Fibroblast of lung (primary cell): ENCODE results near the gene SLC12A4. TPM values are rescaled to one million over a fixed set of nuclear protein-coding genes. Genes with fewer than 3 reads are reported as not detected.
A peak's percentile ranks its signal among the peaks of the same experiment; 100 is the strongest.

Experiments
- DNase-seq, 2 donors: peaks; one replicate each; pipeline versions ENCODE4 v3.0.0 to v3.0.0-alpha.2; 2010; ENCODE audit warnings: low read depth in 2 of 2
- H2AFZ ChIP-seq: 2 replicates; pipeline ENCODE4 v1.5.1; 2012; ENCODE audit warnings: low read length, control low read depth, inconsistent platforms
- H3K27ac ChIP-seq: 2 replicates; pipeline ENCODE4 v1.5.1; 2011; ENCODE audit warnings: low read length, control low read depth; ENCODE audit not compliant: insufficient read depth
- H3K27me3 ChIP-seq: 2 replicates; pipeline ENCODE4 v1.5.1; 2011; ENCODE audit warnings: mild to moderate bottlenecking, low read length; ENCODE audit not compliant: control insufficient read depth, insufficient read depth
- H3K36me3 ChIP-seq: 2 replicates; pipeline ENCODE4 v1.5.1; 2011; ENCODE audit warnings: low read length; ENCODE audit not compliant: control insufficient read depth, insufficient read depth
- H3K4me1 ChIP-seq: 2 replicates; pipeline ENCODE4 v1.5.1; 2011; ENCODE audit warnings: low read length; ENCODE audit not compliant: control insufficient read depth, insufficient read depth; ENCODE audit errors: extremely low read depth
- H3K4me2 ChIP-seq: 2 replicates; pipeline ENCODE4 v1.5.1; 2011; ENCODE audit warnings: low read length, control low read depth; ENCODE audit not compliant: insufficient read depth; ENCODE audit errors: extremely low read depth
- H3K4me3 ChIP-seq, 4 experiments: fragments of 200-600 bp in 1 of 4; sonication (generic) in 1 of 4; replicated peaks in 1 of 4; 2 replicates each; pipeline ENCODE4 v1.5.1; 2011 to 2016; ENCODE audit warnings: low read length in 4 of 4, low read depth in 3 of 4, mild to moderate bottlenecking in 3 of 4, control low read depth in 2 of 4, inconsistent platforms in 1 of 4, mixed read lengths in 1 of 4; ENCODE audit not compliant: insufficient read depth in 1 of 4; ENCODE audit errors: control extremely low read depth in 1 of 4
- H3K79me2 ChIP-seq: 2 replicates; pipeline ENCODE4 v1.5.1; 2012; ENCODE audit warnings: mild to moderate bottlenecking, low read length, inconsistent platforms; ENCODE audit not compliant: control insufficient read depth, insufficient read depth
- H3K9ac ChIP-seq: 2 replicates; pipeline ENCODE4 v1.5.1; 2011; ENCODE audit warnings: mild to moderate bottlenecking, low read length, control low read depth; ENCODE audit not compliant: insufficient read depth
- H3K9me3 ChIP-seq: 2 replicates; pipeline ENCODE4 v1.5.1; 2012; ENCODE audit warnings: low read depth, low read length; ENCODE audit not compliant: control insufficient read depth, insufficient read depth
- H4K20me1 ChIP-seq: 2 replicates; pipeline ENCODE4 v1.5.1; 2011; ENCODE audit warnings: low read length; ENCODE audit not compliant: control insufficient read depth, insufficient read depth; ENCODE audit errors: extremely low read depth
- CTCF ChIP-seq, 2 donors: IDR thresholded peaks in 1 of 2; conservative IDR thresholded peaks in 1 of 2; 1 replicate in 1 of 2; 2 replicates in 1 of 2; pipeline ENCODE4 v1.5.1; 2011 to 2012; ENCODE audit warnings: low read length in 2 of 2, control low read depth in 1 of 2, inconsistent platforms in 1 of 2, low read depth in 1 of 2, mild to moderate bottlenecking in 1 of 2
- EZH2 ChIP-seq: IDR thresholded peaks from 2 replicates; pipeline ENCODE4 v1.5.1; 2012; ENCODE audit warnings: low read length, control low read depth, mild to moderate bottlenecking; ENCODE audit errors: missing control alignments
- polyA plus RNA-seq, 2 donors: library from polyadenylated mRNA; depleted of rRNA in 1 of 2; stranded (reverse) in 1 of 2; unstranded in 1 of 2; fragments of >200 nt; gene quantifications; 2 replicates each; pipeline ENCODE4 v1.2.1, GENCODE V29; 2011 to 2012; ENCODE audit warnings: missing spikeins in 1 of 2
- total RNA-seq: library from RNA; depleted of rRNA; stranded (reverse); fragments of >200 nt; gene quantifications from 2 replicates; pipeline ENCODE4 v1.2.1, GENCODE V29; 2014

Gene SLC12A4
- total and polyA plus RNA-seq, 2 donors (not counting 1 experiment from before 2014, with no cell fraction given) = 42.2 to 120 TPM

GRCh38 chr16:67923414-67924116 lies 44.9 kb downstream of the SLC12A4 start:
- no peak overlapping the region for H3K4me2 ChIP-seq
- H3K27me3 ChIP-seq = no peaks in the 10 kb centered on the region
- H3K27ac ChIP-seq = no peak overlapping the region
- no peak overlapping the region for H3K4me3 ChIP-seq
- H3K79me2 ChIP-seq = peaks cover 8% of the 10 kb centered on the region
- peaks cover 5% of the 10 kb centered on the region for H3K36me3 ChIP-seq
- no peak overlapping the region for H2AFZ ChIP-seq
- no peak overlapping the region for H3K9ac ChIP-seq
- DNase-seq = peak in 1 of 2 donors; percentile 25
- no peaks in the 10 kb centered on the region for H3K9me3 ChIP-seq
- H4K20me1 ChIP-seq = no peaks in the 10 kb centered on the region
- TF ChIP-seq CTCF (conservative IDR thresholded peaks at IDR 0.05 in 1 of 2, IDR thresholded peaks at IDR 0.05 in 1 of 2; ENCODE audit: low read depth in 1 of 2, low read length in 2 of 2) = no peak
- no peak for TF ChIP-seq EZH2
- H3K4me1 ChIP-seq = no peaks in the 10 kb centered on the region

GRCh38 chr16:67922740-67923139 lies 45.7 kb downstream of the SLC12A4 start:
- no peak for DNase-seq
- Histone ChIP-seq H2AFZ (no peak overlapping the region), H3K4me2 (no peak overlapping the region), H3K27ac (no peak overlapping the region), H3K36me3 (peaks cover 3% of the 10 kb centered on the region), H3K79me2 (peaks cover 9% of the 10 kb centered on the region), H3K9me3 (no peaks in the 10 kb centered on the region), H3K4me3 (no peak overlapping the region), H3K4me1 (peaks cover 6% of the 10 kb centered on the region), H3K27me3 (no peaks in the 10 kb centered on the region), H4K20me1 (peaks cover 2% of the 10 kb centered on the region), H3K9ac (no peak overlapping the region)
- TF ChIP-seq EZH2 (no peak), CTCF (conservative IDR thresholded peaks at IDR 0.05 in 1 of 2, IDR thresholded peaks at IDR 0.05 in 1 of 2; ENCODE audit: low read depth in 1 of 2, low read length in 2 of 2) (no peak)

DNA sequence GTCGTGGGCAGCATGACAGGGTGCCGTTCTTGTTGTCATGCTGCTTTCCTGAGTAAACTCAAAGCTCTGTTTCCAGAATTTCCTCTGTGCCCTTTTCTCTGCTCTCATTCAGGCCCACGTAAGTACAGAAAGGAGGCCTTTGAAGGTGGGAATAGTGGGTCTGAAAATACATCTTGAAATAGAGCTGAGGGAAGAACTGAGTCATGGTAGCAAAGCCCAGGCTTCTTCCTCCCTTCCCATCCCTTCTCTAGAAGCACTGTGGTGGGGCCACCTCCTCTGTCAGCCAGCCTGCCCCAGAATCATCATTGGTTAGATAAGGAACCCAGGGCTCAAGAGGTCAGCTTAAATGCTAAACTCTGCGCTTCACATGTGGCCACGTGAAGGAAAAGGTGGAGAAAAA lies 46.2 kb downstream of the SLC12A4 start:
- H2AFZ ChIP-seq = no peak overlapping the region
- peaks cover 11% of the 10 kb centered on the region for H3K4me1 ChIP-seq
- H3K27ac ChIP-seq = no peak overlapping the region
- H3K36me3 ChIP-seq = peaks cover 1% of the 10 kb centered on the region
- DNase-seq = no peak
- H3K4me3 ChIP-seq = no peak overlapping the region
- no peaks in the 10 kb centered on the region for H3K9me3 ChIP-seq
- H4K20me1 ChIP-seq = peaks cover 2% of the 10 kb centered on the region
- H3K9ac ChIP-seq = no peak overlapping the region
- no peaks in the 10 kb centered on the region for H3K27me3 ChIP-seq
- peaks cover 9% of the 10 kb centered on the region for H3K79me2 ChIP-seq
- H3K4me2 ChIP-seq = no peak overlapping the region
- TF ChIP-seq CTCF (conservative IDR thresholded peaks at IDR 0.05 in 1 of 2, IDR thresholded peaks at IDR 0.05 in 1 of 2; ENCODE audit: low read depth in 1 of 2, low read length in 2 of 2) (no peak), EZH2 (no peak)
